ENCODE data around the gene REXO4. TPM values are rescaled to one million over a fixed set of nuclear protein-coding genes. Genes with fewer than 3 reads are reported as not detected.
A peak's percentile ranks its signal among the peaks of the same experiment; 100 is the strongest.

The REXO4 gene
- total and polyA plus RNA-seq, 3 experiments from 2014 or later, result 25.8 to 56.4 (median 52.4) TPM

DNA sequence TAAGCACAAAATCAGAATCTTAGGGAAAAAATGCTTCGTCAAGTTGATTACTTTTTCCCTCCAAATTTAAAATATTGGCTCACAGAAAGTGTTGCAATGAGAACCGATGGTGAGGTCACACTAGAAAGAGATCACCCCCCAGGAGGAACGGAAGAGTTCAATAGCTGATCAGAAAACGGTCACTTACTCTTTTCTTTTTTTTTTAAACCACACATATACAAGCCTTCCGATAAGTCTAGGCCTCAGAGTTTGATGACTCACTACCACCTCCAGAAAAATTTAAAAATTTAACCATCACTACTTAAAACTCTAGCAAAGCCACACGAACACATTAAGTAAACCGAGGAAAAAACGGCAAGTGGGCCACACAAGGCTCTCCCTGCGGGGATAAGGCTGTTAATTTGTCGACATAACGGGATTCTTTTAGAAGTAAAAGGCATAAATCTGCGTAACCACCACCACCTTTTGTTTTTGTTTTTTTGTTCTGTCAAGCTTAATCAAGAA is 43.1 kb downstream of the REXO4 start:
- H3K4me1 ChIP-seq (ENCODE audit: insufficient read depth, low read length), result peaks cover 50% of the 10 kb centered on the region
- Mint-ChIP-seq H3K27me3 (no peaks in the 10 kb centered on the region), H3K4me3 (peak overlapping the region; percentile 91 to 98 (median 95)), H3K27ac (peak overlapping the region; percentile 94 to 99 (median 98)), H3K4me1 (peaks cover 50 to 55% (median 55%) of the 10 kb centered on the region in 3 donors), H3K36me3 (peaks cover 0 to 37% (median 2%) of the 10 kb centered on the region in 3 donors), H3K9me3 (no peaks in the 10 kb centered on the region)
- no peaks in the 10 kb centered on the region for H3K9me3 ChIP-seq (ENCODE audit: low read length)
- ChIA-PET CTCF (interaction anchor here (1.3 to 6.5 kb wide), 6 partner anchors 11 to 112 kb away, joined by 3 to 84 read pairs (median 8); partner anchors contain the start of genes MED22, RPL7A, SURF1 and SURF2), POLR2A (interaction anchor here (1.0 to 2.5 kb wide), 4 partner anchors 12 to 39 kb away, joined by 4 to 25 read pairs (median 12); partner anchors contain the start of genes MED22, RPL7A, SURF1 and SURF2)
- peak overlapping the region; percentile 87 for H3K27ac ChIP-seq (ENCODE audit: low read depth, low read length)
- H3K4me3 ChIP-seq (ENCODE audit: low read length), result peak overlapping the region; percentile 84
- DNase-seq, result peak in 1 of 5 donors; percentile 51
- H3K27me3 ChIP-seq (ENCODE audit: insufficient read depth, low read length, poor library complexity, severe bottlenecking), result no peaks in the 10 kb centered on the region
- no peaks in the 10 kb centered on the region for H3K36me3 ChIP-seq (ENCODE audit: insufficient read depth, low read length)

DNA sequence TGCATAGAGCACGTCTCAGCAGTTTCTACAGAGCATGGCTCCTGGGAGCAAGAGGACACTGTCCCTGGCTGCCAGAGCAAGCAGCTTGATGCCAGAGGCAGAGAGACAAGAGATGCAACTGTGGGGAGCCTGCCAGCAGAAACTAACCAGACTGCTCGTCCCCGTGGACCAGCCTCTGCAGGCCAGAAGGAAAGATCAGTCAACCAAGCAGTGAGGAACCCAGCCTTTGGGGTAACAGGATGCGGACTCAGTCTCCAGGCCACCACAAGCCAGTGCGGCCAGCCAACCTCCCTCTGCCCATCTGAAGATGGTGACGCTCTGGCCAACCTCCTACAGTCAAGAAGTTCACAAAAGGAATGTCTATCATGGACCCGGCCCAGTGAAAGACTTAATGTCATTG is 45.7 kb downstream of the REXO4 start:
- peaks cover 75% of the 10 kb centered on the region for H3K4me1 ChIP-seq (ENCODE audit: insufficient read depth, low read length)

DNA sequence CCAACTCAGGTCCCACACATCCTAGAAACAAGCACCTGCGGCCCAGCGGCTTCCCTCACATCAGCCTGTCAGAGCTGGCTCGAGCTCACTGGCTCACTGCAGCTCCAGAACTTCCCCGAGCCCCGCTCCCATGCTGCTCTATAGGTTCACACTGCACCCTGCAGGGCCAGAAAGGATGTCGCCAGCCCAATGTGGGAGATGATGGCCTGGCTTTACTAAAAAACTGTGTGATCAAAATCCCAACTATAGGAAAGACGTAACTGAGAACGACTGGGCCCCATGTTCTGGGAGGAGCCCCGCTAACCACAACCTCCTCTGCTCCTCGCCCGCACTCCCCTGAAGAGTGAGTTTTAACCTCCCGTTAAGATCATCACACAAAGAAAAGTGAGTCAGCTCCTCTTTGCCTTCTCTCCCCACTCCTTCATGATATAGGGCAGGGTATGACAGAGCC is 46.5 kb downstream of the REXO4 start:
- Histone ChIP-seq H3K4me1 (ENCODE audit: insufficient read depth, low read length) (peaks cover 80% of the 10 kb centered on the region), H3K9me3 (ENCODE audit: low read length) (no peaks in the 10 kb centered on the region), H3K4me3 (ENCODE audit: low read length) (peak overlapping the region; percentile 53), H3K36me3 (ENCODE audit: insufficient read depth, low read length) (peaks cover 11% of the 10 kb centered on the region), H3K27ac (ENCODE audit: low read depth, low read length) (peak overlapping the region; percentile 86), H3K27me3 (ENCODE audit: insufficient read depth, low read length, poor library complexity, severe bottlenecking) (no peaks in the 10 kb centered on the region)
- H3K4me3 Mint-ChIP-seq, result peak overlapping the region; percentile 70 to 89 (median 80)
- POLR2A ChIA-PET, result interaction anchor here (0.6 to 4.0 kb wide), 9 partner anchors 14 to 222 kb away, joined by 3 to 58 read pairs (median 8); partner anchors contain the start of genes CACFD1, MED22, REXO4 and RPL7A
- peak; percentile 56 to 81 (median 69) for DNase-seq
- H3K27me3 Mint-ChIP-seq, result no peaks in the 10 kb centered on the region
- H3K4me1 Mint-ChIP-seq, result peaks cover 73 to 85% (median 73%) of the 10 kb centered on the region in 3 donors
- no peaks in the 10 kb centered on the region for H3K9me3 Mint-ChIP-seq
- CTCF ChIA-PET, result interaction anchor here (0.7 to 6.5 kb wide), 13 partner anchors 9 to 349 kb away, joined by 3 to 84 read pairs (median 6); partner anchors contain the start of genes MED22, RPL7A, SURF1 and SURF2
- H3K27ac Mint-ChIP-seq, result peak overlapping the region; percentile 95 to 99 (median 98)
- H3K36me3 Mint-ChIP-seq, result peaks cover 0 to 64% (median 7%) of the 10 kb centered on the region in 3 donors

More for the DNA sequence above, 45.7 kb downstream of the REXO4 start:
- H3K27ac Mint-ChIP-seq, result peak overlapping the region; percentile 95 to 99 (median 98)
- Histone ChIP-seq H3K27me3 (ENCODE audit: insufficient read depth, low read length, poor library complexity, severe bottlenecking) (no peaks in the 10 kb centered on the region), H3K27ac (ENCODE audit: low read depth, low read length) (peak overlapping the region; percentile 86), H3K36me3 (ENCODE audit: insufficient read depth, low read length) (peaks cover 2% of the 10 kb centered on the region), H3K9me3 (ENCODE audit: low read length) (no peaks in the 10 kb centered on the region), H3K4me3 (ENCODE audit: low read length) (peak overlapping the region; percentile 53)
- CTCF ChIA-PET, result interaction anchor here (1.1 to 6.5 kb wide), 10 partner anchors 8 to 350 kb away, joined by 3 to 84 read pairs (median 7); partner anchors contain the start of genes MED22, RPL7A, SURF1 and SURF2
- no peak for DNase-seq
- peaks cover 0 to 56% (median 7%) of the 10 kb centered on the region in 3 donors for H3K36me3 Mint-ChIP-seq
- no peaks in the 10 kb centered on the region for H3K9me3 Mint-ChIP-seq
- H3K4me1 Mint-ChIP-seq, result peaks cover 71 to 79% (median 71%) of the 10 kb centered on the region in 3 donors
- POLR2A ChIA-PET, result interaction anchor here (1.5 to 4.0 kb wide), 4 partner anchors 15 to 88 kb away, joined by 4 to 58 read pairs (median 16); partner anchors contain the start of genes CACFD1, MED22, REXO4 and RPL7A
- peak overlapping the region; percentile 75 to 89 (median 80) for H3K4me3 Mint-ChIP-seq
- H3K27me3 Mint-ChIP-seq, result no peaks in the 10 kb centered on the region

DNA sequence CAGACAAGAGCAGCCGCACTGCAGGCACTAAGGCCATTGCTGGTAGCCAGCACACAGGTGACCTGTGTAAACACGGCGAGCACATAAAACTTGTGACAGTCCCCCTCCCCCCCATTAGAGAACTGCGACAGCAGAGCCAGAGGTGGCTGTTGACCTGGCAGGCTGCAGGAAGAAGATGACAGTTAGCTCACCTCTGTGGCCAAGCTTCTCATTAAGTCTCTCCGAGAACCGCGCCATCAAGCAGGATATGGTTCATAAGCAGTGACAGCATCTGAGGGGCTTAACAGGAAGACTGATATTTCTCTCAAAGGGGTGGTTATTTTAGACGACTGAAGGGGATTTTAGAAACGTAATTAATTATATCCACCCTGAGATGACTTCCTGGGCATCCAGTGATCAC is 47.1 kb downstream of the REXO4 start:
- H3K4me3 ChIP-seq (ENCODE audit: low read length), result peak overlapping the region; percentile 53
- H3K27me3 ChIP-seq (ENCODE audit: insufficient read depth, low read length, poor library complexity, severe bottlenecking), result no peaks in the 10 kb centered on the region
- ChIA-PET POLR2A (interaction anchor here (0.6 to 4.0 kb wide), 8 partner anchors 13 to 221 kb away, joined by 3 to 58 read pairs (median 8); partner anchors contain the start of genes CACFD1, MED22, REXO4 and RPL7A), CTCF (interaction anchor here (0.7 to 6.5 kb wide), 11 partner anchors 8 to 349 kb away, joined by 3 to 84 read pairs (median 6); partner anchors contain the start of genes MED22, RPL7A, SURF1 and SURF2)
- peak overlapping the region; percentile 70 to 89 (median 80) for H3K4me3 Mint-ChIP-seq
- H3K36me3 ChIP-seq (ENCODE audit: insufficient read depth, low read length), result peaks cover 17% of the 10 kb centered on the region
- H3K9me3 ChIP-seq (ENCODE audit: low read length), result no peaks in the 10 kb centered on the region
- no peaks in the 10 kb centered on the region for H3K27me3 Mint-ChIP-seq
- peak overlapping the region; percentile 86 for H3K27ac ChIP-seq (ENCODE audit: low read depth, low read length)
- DNase-seq, result peak; percentile 40 to 85 (median 63)
- H3K4me1 Mint-ChIP-seq, result peaks cover 77 to 91% (median 79%) of the 10 kb centered on the region in 3 donors
- H3K36me3 Mint-ChIP-seq, result peaks cover 0 to 70% (median 10%) of the 10 kb centered on the region in 3 donors
- no peaks in the 10 kb centered on the region for H3K9me3 Mint-ChIP-seq
- H3K4me1 ChIP-seq (ENCODE audit: insufficient read depth, low read length), result peaks cover 80% of the 10 kb centered on the region
- peak overlapping the region; percentile 95 to 99 (median 98) for H3K27ac Mint-ChIP-seq

DNA sequence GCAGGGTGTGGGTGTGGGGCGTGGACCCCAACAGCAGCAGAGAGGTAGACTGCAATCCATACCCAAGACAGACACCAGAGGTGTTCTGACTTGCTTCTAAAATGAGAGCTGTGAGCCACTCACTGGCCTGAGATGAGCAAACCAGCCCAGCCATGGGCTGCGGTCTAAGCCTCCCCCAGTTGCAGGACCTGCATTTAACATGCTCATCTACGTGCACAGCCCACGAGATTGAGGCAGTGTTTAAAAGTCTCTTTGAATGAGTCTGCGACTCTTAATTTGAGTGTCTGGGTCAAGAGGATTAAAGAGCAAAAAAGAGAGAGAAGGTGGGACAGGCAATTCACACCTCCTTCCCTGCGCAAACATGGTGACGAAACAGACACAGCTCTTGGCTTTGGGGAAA is 47.9 kb downstream of the REXO4 start:
- Histone ChIP-seq H3K4me3 (ENCODE audit: low read length) (peak overlapping the region; percentile 53), H3K9me3 (ENCODE audit: low read length) (no peaks in the 10 kb centered on the region), H3K4me1 (ENCODE audit: insufficient read depth, low read length) (peaks cover 77% of the 10 kb centered on the region), H3K27ac (ENCODE audit: low read depth, low read length) (peak overlapping the region; percentile 86), H3K36me3 (ENCODE audit: insufficient read depth, low read length) (peaks cover 24% of the 10 kb centered on the region), H3K27me3 (ENCODE audit: insufficient read depth, low read length, poor library complexity, severe bottlenecking) (no peaks in the 10 kb centered on the region)
- H3K36me3 Mint-ChIP-seq, result peaks cover 0 to 75% (median 10%) of the 10 kb centered on the region in 3 donors
- ChIA-PET POLR2A (interaction anchor here (1.3 to 4.0 kb wide), 3 partner anchors 14 to 35 kb away, joined by 3 to 25 read pairs (median 14); partner anchors contain the start of genes MED22, RPL7A, SURF1 and SURF6), CTCF (interaction anchor here (1.5 to 6.5 kb wide), 3 partner anchors 13 to 226 kb away, joined by 6 to 84 read pairs (median 47); partner anchors contain the start of genes MED22, RPL7A, SURF1 and SURF2)
- DNase-seq, result peak in 2 of 5 donors; percentile 13 to 35
- peak overlapping the region; percentile 70 to 89 (median 80) for H3K4me3 Mint-ChIP-seq
- peaks cover 75 to 96% (median 82%) of the 10 kb centered on the region in 3 donors for H3K4me1 Mint-ChIP-seq
- peak overlapping the region; percentile 95 to 99 (median 98) for H3K27ac Mint-ChIP-seq
- no peaks in the 10 kb centered on the region for H3K9me3 Mint-ChIP-seq
- no peaks in the 10 kb centered on the region for H3K27me3 Mint-ChIP-seq

- Mint-ChIP-seq H3K27me3 (no peaks in the 10 kb centered on the region), H3K4me3 (peak overlapping the region; percentile 70 to 89 (median 80)), H3K4me1 (peaks cover 71 to 94% (median 77%) of the 10 kb centered on the region in 3 donors), H3K9me3 (no peaks in the 10 kb centered on the region), H3K36me3 (peaks cover 0 to 76% (median 8%) of the 10 kb centered on the region in 3 donors), H3K27ac (peak overlapping the region; percentile 95 to 99 (median 98))
- peaks cover 28% of the 10 kb centered on the region for H3K36me3 ChIP-seq (ENCODE audit: insufficient read depth, low read length)
- H3K9me3 ChIP-seq (ENCODE audit: low read length), result no peaks in the 10 kb centered on the region
- no peak for DNase-seq
- no peak overlapping the region for H3K4me3 ChIP-seq (ENCODE audit: low read length)
- H3K27me3 ChIP-seq (ENCODE audit: insufficient read depth, low read length, poor library complexity, severe bottlenecking), result no peaks in the 10 kb centered on the region
- H3K27ac ChIP-seq (ENCODE audit: low read depth, low read length), result peak overlapping the region; percentile 86
- H3K4me1 ChIP-seq (ENCODE audit: insufficient read depth, low read length), result peaks cover 73% of the 10 kb centered on the region
- ChIA-PET POLR2A (interaction anchor here (1.3 to 4.0 kb wide), 2 partner anchors 14 to 21 kb away, joined by 3 to 25 read pairs; partner anchors contain the start of genes MED22, RPL7A and SURF1), CTCF (interaction anchor here (6.2 to 6.5 kb wide), 2 partner anchors 13 to 21 kb away, joined by 47 to 84 read pairs; partner anchors contain the start of genes MED22, RPL7A, SURF1 and SURF2)
These were observed 48.4 kb downstream of the REXO4 start for GRCh38 chr9:133369422-133369821.

- peak overlapping the region; percentile 86 for H3K27ac ChIP-seq (ENCODE audit: low read depth, low read length)
- ChIA-PET POLR2A (interaction anchor here (0.7 to 1.3 kb wide), 2 partner anchors 12 to 13 kb away, joined by 3 read pairs; partner anchors contain the start of genes SURF1 and SURF2), CTCF (no interaction called here)
- Mint-ChIP-seq H3K27me3 (no peaks in the 10 kb centered on the region), H3K4me3 (peak overlapping the region; percentile 70 to 89 (median 80)), H3K27ac (peak overlapping the region; percentile 95 to 99 (median 98)), H3K9me3 (no peaks in the 10 kb centered on the region), H3K36me3 (peaks cover 0 to 82% (median 14%) of the 10 kb centered on the region in 3 donors), H3K4me1 (peaks cover 68 to 94% (median 71%) of the 10 kb centered on the region in 3 donors)
- H3K9me3 ChIP-seq (ENCODE audit: low read length), result no peaks in the 10 kb centered on the region
- H3K4me1 ChIP-seq (ENCODE audit: insufficient read depth, low read length), result peaks cover 67% of the 10 kb centered on the region
- DNase-seq, result no peak
- H3K36me3 ChIP-seq (ENCODE audit: insufficient read depth, low read length), result peaks cover 36% of the 10 kb centered on the region
- no peaks in the 10 kb centered on the region for H3K27me3 ChIP-seq (ENCODE audit: insufficient read depth, low read length, poor library complexity, severe bottlenecking)
- H3K4me3 ChIP-seq (ENCODE audit: low read length), result no peak overlapping the region
These were observed 49.4 kb downstream of the REXO4 start for GRCh38 chr9:133368249-133368881.
